ENCODE results near the gene NUTM1. TPM values are rescaled to one million over a fixed set of nuclear protein-coding genes. Genes with fewer than 3 reads are reported as not detected.
A peak's percentile ranks its signal among the peaks of the same experiment; 100 is the strongest.
"Not testable (repeated sequence)": the region's sequence is repeated elsewhere in the genome, so short reads cannot be mapped to it uniquely, and the experiment has no call there.

NUTM1 gene
- total and polyA plus RNA-seq, 7 donors = 0.01 TPM; not detected in 6

GRCh38 chr15:34339946-34340345, 3.2 kb upstream of the NUTM1 start:
- H3K9me3 ChIP-seq = no peaks in the 10 kb centered on the region
- peaks cover 0 to 40% (median 25%) of the 10 kb centered on the region in 4 donors for H3K4me1 ChIP-seq
- DNase-seq = no peak
- TF ChIP-seq POLR2A (IDR thresholded peaks at IDR 0.05) = no peak
- TF ChIP-seq POLR2AphosphoS5 (IDR thresholded peaks at IDR 0.05) = no peak
- TF ChIP-seq, protein P1, sequence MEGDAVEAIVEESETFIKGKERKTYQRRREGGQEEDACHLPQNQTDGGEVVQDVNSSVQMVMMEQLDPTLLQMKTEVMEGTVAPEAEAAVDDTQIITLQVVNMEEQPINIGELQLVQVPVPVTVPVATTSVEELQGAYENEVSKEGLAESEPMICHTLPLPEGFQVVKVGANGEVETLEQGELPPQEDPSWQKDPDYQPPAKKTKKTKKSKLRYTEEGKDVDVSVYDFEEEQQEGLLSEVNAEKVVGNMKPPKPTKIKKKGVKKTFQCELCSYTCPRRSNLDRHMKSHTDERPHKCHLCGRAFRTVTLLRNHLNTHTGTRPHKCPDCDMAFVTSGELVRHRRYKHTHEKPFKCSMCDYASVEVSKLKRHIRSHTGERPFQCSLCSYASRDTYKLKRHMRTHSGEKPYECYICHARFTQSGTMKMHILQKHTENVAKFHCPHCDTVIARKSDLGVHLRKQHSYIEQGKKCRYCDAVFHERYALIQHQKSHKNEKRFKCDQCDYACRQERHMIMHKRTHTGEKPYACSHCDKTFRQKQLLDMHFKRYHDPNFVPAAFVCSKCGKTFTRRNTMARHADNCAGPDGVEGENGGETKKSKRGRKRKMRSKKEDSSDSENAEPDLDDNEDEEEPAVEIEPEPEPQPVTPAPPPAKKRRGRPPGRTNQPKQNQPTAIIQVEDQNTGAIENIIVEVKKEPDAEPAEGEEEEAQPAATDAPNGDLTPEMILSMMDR (IDR thresholded peaks at IDR 0.05) = no peak
- TF ChIP-seq EP300 (IDR thresholded peaks at IDR 0.05) = no peak
- no peak overlapping the region for H3K4me3 ChIP-seq
- 94 to 96% methylated on average over 3 of the region's 3 CpGs for WGBS, 2 donors
- H3K27ac ChIP-seq = no peak overlapping the region
- intact Hi-C loops (cut with DNase I) = loop anchor here (5.0 to 10.0 kb wide), 2 partner anchors 113 to 1205 kb away; partner anchors contain the start of genes DPH6 and EMC4
- peaks cover 0 to 19% (median 8%) of the 10 kb centered on the region in 4 donors for H3K36me3 ChIP-seq
- H3K27me3 ChIP-seq = no peaks in the 10 kb centered on the region

GRCh38 chr15:34341381-34342212, 1.5 kb upstream of the NUTM1 start:
- Histone ChIP-seq H3K4me3 (peak overlapping the region; percentile 53 to 70 (median 67)), H3K27ac (peak overlapping the region in 2 of 4 donors; percentile 85 to 87), H3K36me3 (peaks cover 0 to 19% (median 8%) of the 10 kb centered on the region in 4 donors), H3K4me1 (peaks cover 0 to 24% (median 17%) of the 10 kb centered on the region in 4 donors), H3K27me3 (no peaks in the 10 kb centered on the region), H3K9me3 (no peaks in the 10 kb centered on the region)
- 93 to 94% methylated on average over 15 of the region's 15 CpGs for WGBS, 2 donors
- TF ChIP-seq EP300 (IDR thresholded peaks at IDR 0.05) = no peak
- TF ChIP-seq POLR2AphosphoS5 (IDR thresholded peaks at IDR 0.05) = no peak
- TF ChIP-seq, protein P1 (IDR thresholded peaks at IDR 0.05) = no peak
- TF ChIP-seq POLR2A (IDR thresholded peaks at IDR 0.05) = no peak
- no peak for DNase-seq
- intact Hi-C loops (cut with DNase I) = loop anchor here (2.0 kb wide), 1 partner anchor 241 kb away; the partner anchor contains the start of gene EMC7

- not testable (repeated sequence) for DNase-seq, H3K9me3 ChIP-seq, H3K27me3 ChIP-seq
- intact Hi-C loops (cut with DNase I) = loop anchor here (2.0 kb wide), 1 partner anchor 241 kb away; the partner anchor contains the start of gene EMC7
- Histone ChIP-seq H3K36me3 (peaks cover 0 to 19% (median 8%) of the 10 kb centered on the region in 4 donors), H3K4me1 (peaks cover 0 to 17% (median 11%) of the 10 kb centered on the region in 4 donors), H3K27ac (peak overlapping the region; percentile 84 to 87 (median 86)), H3K4me3 (peak overlapping the region; percentile 53 to 70 (median 67))
- WGBS, 2 donors = 26 to 38% methylated on average over 26 of the region's 26 CpGs
Observed at GRCh38 chr15:34342213-34342736, 840 bp upstream of the NUTM1 start.

- TF ChIP-seq, protein P1 (IDR thresholded peaks at IDR 0.05) = no peak
- no peak for TF ChIP-seq POLR2AphosphoS5 (IDR thresholded peaks at IDR 0.05)
- TF ChIP-seq POLR2A (IDR thresholded peaks at IDR 0.05) = no peak
- no peak for TF ChIP-seq EP300 (IDR thresholded peaks at IDR 0.05)
- DNase-seq = no peak
- peaks cover 0 to 10% (median 5%) of the 10 kb centered on the region in 4 donors for H3K4me1 ChIP-seq
- WGBS, 2 donors = 85 to 87% methylated on average over 13 of the region's 13 CpGs
- H3K36me3 ChIP-seq = no peaks in the 10 kb centered on the region
- H3K4me3 ChIP-seq = no peak overlapping the region
- H3K9me3 ChIP-seq = no peaks in the 10 kb centered on the region
- no peaks in the 10 kb centered on the region for H3K27me3 ChIP-seq
- H3K27ac ChIP-seq = no peak overlapping the region
- intact Hi-C loops (cut with DNase I) = no loop called here
Observed at GRCh38 chr15:34347951-34348638, 5.0 kb downstream of the NUTM1 start.
